Stimulated activated CD8-positive, alpha-beta memory T cell treated with anti-CD3 and anti-CD28 coated beads, Interleukin-7, amount 100 ng/mL, for 48 hours (primary cell): ENCODE data around the gene TMEM14B.
"Not testable (repeated sequence)": the region's sequence is repeated elsewhere in the genome, so short reads cannot be mapped to it uniquely, and the experiment has no call there.

Source experiments
- DNase-seq, 2 donors: peaks; one replicate each; pipeline ENCODE4 v3.0.0-alpha.2; 2020; ENCODE audit warnings: low read depth in 1 of 2; ENCODE audit errors: extremely low read depth in 1 of 2

The TMEM14B gene

GRCh38 chr6:10747251-10747972 lies at the start of gene TMEM14B:
Gene TMEM14B, plus strand, starts transcription at chr6:10747805. Its CDS starts 1,441 bp downstream, at chr6:10749246.
- DNase-seq, result peak; percentile 98 to 99

DNA sequence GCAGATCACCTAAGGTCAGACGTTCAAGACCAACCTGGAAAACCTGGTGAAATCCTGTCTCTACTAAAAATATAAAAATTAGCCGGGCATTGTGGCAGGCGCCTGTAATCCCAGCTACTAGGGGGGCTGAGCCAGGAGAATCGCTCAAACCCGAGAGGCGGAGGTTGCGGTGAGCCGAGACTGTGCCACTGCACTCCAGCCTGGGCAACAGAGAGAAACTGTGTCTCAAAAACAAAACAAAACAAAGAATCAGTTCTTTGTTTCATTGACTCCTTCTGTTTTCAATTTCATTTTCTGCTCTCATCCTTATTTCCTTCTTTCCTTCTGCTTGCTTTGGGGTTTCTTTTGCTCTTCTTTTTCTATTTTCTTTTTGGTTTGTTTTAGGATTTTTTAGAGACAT lies 33.6 kb upstream of the TMEM14B start:
- no peak for DNase-seq

DNA sequence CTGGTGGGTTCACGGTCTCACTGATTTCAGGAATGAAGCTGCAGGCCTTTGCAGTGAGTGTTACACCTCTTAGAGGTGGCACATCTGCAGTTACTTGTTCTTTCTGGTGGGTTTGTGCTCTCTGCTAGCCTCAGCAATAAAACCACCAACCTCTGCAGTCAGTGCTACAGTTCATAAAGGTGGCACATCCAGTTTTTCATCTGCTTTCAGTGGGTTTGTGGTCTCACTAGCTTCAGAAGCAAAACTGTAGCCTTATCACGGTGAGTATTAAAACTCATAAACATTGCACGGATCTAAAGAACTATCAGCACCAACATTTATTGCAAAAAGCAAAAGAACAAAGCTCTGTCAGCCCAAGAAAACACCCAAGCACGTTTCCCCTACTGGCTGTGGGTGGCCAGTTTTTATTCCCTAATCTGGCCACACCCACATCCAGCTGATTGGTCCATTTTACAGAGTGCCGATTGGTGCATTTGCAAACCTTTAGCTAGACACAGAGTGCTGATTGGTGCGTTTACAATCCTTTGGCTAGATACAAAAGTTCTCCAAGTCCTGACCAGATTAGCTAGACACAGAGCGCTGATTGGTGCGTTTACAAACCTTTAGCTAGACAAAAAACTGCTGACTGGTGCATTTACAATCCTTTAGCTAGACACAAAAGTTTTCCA lies 28.2 kb upstream of the TMEM14B start:
- peak in 1 of 2 donors; percentile 31 for DNase-seq

DNA sequence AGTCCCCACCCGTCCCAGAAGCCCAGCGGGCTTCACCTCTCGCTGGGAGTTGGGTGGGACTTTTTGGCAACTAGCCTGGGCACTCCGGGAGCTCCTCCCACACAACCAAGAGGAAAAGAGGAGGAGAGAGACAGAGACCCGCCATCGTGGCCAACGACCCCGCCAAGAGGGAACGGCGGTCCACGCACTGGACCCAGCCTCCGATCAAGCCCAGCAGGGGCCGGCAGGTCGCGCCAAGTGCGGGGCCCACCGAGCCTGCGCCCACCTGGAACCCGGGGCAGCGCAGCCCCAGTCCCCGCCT lies 27.7 kb upstream of the TMEM14B start:
- no peak for DNase-seq

DNA sequence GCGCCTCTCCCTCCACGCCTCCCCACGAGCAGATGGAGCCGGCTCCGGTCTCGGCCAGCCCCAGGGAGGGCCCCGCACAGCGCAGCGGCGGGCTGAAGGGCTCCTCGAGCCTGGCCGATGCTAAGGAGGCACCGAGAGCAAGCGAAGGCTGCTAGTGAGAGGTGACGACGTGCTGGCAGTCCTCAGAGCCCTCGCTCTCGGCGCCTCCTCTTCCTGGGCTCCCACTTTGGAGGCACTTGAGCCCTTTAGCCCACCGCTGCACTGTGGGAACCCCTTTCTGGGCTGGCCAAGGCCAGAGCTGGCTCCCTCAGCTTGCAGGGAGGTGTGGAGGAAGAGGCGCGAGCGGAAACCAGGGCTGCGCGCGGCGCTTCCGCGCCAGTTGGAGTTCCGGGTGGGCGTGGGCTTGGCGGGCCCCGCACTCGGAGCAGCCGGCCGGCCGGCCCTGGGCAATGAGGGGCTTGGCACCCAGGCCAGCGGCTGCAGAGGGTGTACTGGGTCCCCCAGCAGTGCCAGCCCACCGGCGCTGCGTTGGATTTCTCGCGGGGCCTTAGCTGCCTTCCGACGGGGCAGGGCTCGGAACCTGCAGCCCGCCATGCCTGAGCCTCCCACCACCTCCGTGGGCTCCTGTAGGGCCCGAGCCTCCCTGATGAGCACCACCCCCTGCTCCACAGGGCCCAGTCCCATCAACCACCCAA lies 27.2 kb upstream of the TMEM14B start:
- DNase-seq, result peak in 1 of 2 donors; percentile 27

DNA sequence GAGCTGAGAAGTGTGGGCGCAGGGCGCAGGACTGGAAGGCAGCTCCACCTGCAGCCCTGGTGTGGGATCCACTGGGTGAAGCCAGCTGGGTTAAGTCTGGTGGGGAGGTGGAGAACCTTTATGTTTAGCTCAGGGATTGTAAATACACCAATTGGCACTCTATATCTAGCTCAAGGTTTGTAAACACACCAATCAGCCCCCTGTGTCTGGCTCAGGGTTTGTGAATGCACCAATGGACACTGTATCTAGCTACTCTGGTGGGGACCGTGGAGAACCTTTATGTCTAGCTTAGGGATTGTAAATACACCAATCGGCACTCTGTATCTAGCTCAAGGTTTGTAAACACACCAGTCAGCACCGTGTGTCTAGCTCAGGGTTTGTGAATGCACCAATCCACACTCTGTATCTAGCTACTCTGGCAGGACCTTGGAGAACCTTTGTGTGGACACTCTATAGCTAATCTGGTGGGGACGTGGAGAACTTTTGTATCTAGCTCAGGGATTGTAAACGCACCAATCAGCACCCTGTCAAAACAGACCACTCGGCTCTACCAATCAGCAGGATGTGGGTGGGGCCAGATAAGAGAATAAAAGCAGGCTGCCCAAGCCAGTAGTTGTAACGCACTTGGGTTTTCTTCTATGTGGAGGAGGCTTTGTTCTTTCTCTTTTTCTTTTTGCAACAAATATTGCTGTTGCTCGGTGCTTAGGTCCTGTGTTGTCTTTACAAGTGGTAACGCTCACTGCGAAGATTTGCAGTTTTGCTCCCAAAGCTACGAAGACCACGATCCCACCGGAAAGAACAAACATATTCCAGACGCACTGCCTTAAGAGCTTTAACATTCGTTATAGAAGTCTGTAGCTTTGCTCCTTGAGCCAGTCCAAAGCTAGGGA lies 26.4 kb upstream of the TMEM14B start:
- not testable (repeated sequence) for DNase-seq

DNA sequence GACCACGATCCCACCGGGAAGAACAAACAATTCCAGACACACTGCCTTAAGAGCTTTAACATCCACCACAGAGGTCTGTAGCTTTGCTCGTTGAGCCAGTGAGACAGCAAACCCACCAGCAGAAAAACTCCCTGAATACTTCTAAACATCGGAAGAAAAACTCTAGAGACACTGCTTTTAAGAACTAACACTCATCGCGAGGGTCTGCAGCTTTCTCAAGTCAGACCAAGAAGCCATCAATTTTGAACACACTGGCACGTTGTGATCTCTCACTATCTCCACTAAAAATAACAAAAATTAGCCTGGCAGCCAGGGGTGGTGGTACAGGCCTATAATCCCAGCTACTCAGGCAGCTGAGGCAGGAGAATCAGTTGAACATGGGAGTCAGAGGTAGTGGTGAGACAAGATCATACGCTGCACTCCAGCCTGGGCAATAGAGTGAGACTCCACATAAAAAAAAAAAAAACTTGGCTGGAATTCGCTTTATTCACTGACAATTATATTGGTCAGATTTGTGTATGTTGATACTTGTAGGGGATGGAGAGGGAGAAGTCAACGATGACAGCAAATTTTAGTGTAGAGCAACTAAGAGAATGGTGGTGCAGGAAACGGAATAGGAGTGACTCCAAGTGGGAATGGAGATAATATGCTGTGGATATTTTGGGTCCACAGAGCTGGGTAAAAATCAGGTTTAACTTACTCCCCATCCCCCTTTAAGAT lies 25.6 kb upstream of the TMEM14B start:
- DNase-seq, result no peak

- no peak for DNase-seq
Observed at GRCh38 chr6:10722570-10722819, 25.1 kb upstream of the TMEM14B start.

- peak; percentile 84 to 92 for DNase-seq
Observed at GRCh38 chr6:10722820-10723566, 24.6 kb upstream of the TMEM14B start, which contains the start of gene TMEM14C. Gene TMEM14C, plus strand, starts transcription at chr6:10723070. Its CDS starts 1,544 bp downstream, at chr6:10724614.

DNA sequence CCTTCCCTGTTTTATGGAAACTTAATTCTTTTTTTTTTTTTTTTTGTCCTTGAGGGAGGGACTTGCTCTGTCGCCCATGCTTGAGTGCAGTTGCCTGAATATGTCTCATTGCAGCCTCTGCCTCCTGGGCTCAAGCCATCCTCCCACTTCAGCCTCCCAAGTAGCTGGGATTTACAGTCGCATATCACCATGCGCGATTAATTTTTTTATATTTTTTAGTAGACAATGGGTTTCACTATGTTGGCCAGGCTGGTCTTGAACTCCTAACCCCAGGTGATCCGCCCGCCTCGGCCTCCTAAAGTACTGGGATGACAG lies 24.1 kb upstream of the TMEM14B start:
- no peak for DNase-seq

DNA sequence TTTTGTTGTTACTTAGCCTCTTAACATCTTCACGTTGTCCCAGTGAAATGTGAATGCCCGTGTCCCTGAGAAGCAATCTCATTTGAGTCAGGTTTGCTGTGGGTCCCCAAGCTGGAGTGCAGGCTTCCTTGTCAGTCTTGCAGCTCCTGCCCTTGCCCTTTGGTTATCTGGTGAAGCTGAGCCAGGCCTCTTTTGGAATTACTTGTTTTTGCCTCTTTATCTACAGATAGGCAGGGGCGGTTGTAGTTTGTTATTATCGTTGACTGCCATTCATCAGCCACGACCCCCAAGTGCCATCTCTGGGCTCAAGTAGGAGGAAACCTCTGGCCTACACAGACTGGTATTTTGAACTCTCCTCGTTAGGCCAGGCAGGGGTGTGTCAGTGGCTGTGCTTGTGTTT lies 22.6 kb upstream of the TMEM14B start:
- no peak for DNase-seq

DNA sequence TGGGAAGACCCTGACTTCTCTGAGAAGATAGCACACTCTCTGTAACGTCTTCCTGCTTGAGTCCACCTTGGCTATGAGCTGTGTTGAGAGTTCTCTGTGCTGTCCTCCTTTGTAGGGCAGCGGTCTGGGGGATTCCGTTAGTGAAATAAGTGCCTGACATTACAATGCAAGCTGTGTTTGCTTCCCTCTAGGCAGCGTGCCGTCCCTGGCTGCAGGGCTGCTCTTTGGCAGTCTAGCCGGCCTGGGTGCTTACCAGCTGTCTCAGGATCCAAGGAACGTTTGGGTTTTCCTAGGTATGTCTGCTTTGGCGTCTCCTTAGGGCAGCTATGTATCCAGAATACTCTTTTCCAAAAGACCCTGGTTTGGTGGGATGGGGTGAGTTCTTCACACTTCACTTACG lies 21.9 kb upstream of the TMEM14B start:
- no peak for DNase-seq

GRCh38 chr6:10730254-10730653 lies 17.4 kb upstream of the TMEM14B start:
- no peak for DNase-seq

- no peak for DNase-seq
Observed at GRCh38 chr6:10733151-10733715, 14.4 kb upstream of the TMEM14B start.

GRCh38 chr6:10733863-10734262 lies 13.7 kb upstream of the TMEM14B start:
- no peak for DNase-seq

DNA sequence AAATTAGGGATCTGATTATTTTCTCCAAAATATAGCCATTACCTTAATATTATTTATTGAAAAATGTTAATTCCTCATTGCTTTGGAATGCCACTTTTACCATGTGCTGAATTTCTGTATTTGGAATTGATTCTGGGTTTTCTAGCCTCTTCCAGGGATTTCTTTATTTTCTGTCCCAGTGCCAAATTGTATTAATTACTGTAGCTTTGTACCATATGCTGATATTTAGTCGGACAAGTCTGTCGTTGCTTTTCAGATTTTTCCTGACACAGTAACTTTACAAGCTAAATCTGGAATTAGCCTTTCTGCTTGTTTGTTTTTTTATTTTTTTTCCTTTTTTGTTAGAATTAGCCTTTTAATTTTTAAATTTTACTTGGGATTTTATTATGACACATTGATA lies 10.9 kb upstream of the TMEM14B start:
- no peak for DNase-seq

- DNase-seq, result no peak
Observed at GRCh38 chr6:10740061-10740460, 7.5 kb upstream of the TMEM14B start.

DNA sequence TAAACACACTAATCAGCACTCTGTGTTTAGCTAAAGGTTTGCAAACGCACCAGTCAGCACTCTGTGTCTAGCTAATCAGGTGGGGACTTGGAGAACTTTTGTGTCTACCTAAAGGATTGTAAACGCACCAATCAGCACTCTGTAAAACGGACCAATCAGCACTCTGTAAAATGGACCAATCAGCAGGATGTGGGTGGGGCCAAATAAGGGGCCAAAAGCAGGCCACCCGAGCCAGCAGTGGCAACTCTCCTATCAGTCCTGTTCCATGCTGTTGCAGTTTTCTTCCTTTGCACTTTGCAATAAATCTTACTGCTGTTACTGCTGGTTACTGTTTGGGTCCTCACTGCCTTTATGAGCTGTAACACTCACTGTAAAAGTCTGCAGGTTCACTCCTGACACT lies 6.0 kb upstream of the TMEM14B start:
- DNase-seq, result not testable (repeated sequence)

DNA sequence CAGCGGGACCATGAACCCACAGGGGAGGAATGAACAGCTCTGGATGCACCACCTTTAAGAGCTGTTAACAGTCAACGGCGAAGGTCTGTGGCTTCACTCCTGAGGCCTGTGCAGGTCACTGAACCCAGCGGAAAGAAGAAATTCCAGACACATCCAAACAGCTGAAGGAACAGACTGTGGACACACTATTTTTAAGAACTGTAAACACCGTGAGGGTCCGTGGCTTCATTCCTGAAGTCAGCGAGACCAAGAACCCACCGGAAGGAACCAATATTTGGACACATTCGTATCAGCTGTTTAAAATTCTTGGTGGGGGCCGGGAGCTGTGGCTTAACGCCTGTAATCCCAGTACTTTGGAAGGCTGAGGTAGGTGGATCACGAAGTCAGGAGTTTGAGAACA lies 5.4 kb upstream of the TMEM14B start:
- DNase-seq, result no peak

DNA sequence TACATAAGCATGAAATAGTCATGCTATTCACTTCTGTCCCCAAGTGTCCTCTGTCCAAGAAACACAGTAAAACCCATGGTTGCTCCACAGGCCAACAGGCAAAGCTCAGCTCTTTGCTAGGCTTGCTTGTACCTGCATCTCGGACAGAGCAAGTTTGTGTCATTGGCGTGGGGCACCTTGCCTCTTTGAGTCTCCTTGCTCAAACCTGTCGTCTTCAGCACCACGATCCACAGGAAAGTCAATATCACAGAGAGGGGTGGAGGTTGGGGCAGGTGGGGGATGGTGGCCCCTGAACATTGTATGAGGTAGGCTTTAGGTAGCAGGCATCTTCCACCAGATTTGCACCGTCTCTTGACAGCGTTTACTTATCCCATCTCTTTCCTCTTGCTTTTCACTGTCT lies 4.1 kb upstream of the TMEM14B start:
- DNase-seq, result no peak
